ENCODE results near the gene GPX5.

DNA sequence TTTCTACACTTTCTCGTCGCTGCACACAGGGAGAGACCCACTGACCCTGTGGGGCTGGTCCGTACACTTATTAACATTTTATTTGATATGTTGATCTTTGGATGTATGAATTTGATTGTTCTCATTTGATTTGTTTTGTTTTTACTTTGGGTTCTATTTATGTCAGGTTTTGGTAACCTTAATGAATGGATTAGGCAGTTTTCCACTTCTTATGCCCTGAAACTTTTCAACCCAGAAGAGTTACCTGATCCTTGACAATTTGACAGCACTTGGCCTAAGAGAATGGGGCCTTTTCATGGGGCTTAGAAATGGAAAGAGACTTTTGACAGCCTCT lies 33.7 kb upstream of the GPX5 start:
- TF ChIP-seq, protein P1, sequence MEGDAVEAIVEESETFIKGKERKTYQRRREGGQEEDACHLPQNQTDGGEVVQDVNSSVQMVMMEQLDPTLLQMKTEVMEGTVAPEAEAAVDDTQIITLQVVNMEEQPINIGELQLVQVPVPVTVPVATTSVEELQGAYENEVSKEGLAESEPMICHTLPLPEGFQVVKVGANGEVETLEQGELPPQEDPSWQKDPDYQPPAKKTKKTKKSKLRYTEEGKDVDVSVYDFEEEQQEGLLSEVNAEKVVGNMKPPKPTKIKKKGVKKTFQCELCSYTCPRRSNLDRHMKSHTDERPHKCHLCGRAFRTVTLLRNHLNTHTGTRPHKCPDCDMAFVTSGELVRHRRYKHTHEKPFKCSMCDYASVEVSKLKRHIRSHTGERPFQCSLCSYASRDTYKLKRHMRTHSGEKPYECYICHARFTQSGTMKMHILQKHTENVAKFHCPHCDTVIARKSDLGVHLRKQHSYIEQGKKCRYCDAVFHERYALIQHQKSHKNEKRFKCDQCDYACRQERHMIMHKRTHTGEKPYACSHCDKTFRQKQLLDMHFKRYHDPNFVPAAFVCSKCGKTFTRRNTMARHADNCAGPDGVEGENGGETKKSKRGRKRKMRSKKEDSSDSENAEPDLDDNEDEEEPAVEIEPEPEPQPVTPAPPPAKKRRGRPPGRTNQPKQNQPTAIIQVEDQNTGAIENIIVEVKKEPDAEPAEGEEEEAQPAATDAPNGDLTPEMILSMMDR (conservative IDR thresholded peaks at IDR 0.05; ENCODE audit: low read length) = no peak
- TF ChIP-seq EZH2phosphoT487 (IDR thresholded peaks at IDR 0.05; ENCODE audit: borderline replicate concordance, low read depth, low read length) = no peak

All from OCI-LY7 (cell line).